HuH-7 (cell line): ENCODE results near the gene EPAS1.

Source experiments
- DNase-seq: peaks from one replicate; pipeline ENCODE4 v3.0.0; 2011; ENCODE audit warnings: low spot score

The EPAS1 gene

DNA sequence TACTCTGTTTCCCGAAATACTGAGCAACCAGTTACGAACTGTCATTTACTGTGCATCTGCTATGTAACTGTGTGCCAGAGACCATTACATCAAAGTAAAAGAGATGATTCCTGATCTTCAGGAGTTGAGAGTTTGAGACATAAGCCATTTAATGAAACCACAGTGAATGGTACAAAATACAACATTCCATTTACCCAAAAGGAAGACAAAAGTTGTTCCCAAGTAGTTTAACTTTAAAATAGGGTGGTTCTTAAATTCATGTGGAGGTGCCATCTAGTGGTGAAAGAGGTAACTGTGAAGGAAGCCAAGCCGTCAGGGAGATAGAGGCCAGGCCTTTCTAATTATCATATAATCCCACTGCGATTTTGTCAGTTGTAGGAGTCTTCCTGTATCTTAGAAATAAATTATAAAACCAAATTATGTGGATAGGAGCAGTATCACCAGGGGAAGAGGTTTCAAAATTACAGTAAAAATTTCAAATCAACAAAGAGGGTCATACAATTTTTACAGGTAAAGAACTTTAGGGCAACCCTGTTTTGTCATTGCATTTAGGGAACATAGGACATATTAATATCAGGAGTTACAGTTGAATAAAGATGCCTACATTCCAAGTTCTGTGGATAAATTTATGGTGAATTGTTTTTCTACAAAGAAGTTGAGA, 67.7 kb downstream of the EPAS1 start:
- peak; percentile 38 for DNase-seq

DNA sequence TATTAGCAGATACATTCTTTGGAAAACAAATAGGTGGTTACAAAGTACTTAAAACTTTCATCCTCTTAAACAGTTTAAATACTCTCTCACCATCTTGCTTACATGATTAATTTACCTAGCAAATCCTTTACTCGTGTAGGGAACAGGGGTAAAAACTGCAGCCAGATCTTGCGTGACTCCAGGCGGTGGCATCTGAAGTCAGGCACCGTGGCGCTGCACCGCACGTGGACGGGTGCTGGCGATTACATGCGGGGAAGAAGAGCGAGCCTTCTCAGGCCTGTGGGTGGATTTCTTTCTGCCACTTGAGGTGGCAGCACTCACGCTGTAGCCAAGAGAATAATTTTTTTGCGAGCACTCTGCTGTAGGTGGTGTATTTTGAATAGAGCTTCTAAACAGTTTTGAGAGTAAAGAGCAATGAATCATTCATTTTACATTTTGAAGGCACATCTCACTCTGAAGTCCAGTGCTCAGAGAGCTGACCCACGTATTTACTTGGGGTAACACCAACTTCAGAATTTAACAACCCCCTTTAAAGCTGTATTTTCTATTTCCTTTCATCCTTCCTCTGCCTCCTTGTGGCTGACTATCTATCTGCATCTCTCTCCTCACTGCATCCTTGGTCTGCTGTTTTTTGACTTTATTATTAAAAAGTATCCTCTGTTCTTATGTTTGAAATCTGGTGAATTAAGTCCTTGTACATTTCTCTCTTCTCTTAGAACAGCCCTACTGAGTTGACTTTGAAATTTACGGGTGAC, 68.9 kb downstream of the EPAS1 start:
- no peak for DNase-seq

DNA sequence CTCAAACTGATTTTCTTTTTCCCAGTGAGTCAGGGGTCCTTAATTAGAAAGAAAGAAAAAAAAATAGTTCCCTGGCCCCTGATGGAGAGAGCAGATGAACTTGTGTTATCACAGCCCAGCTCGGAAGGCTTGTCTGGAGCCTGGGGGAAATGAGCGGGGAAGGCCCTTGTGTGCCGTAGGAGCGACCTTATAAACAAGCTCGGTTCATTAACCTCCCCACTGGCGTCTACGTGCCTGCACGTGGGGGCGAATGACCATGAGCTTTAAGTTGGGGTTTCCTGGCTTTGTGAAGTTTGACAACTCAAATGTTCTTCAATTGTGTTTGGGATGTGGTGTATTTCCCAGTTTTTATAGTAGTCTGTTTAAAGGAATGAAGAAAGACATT, 69.5 kb downstream of the EPAS1 start:
- DNase-seq = no peak

DNA sequence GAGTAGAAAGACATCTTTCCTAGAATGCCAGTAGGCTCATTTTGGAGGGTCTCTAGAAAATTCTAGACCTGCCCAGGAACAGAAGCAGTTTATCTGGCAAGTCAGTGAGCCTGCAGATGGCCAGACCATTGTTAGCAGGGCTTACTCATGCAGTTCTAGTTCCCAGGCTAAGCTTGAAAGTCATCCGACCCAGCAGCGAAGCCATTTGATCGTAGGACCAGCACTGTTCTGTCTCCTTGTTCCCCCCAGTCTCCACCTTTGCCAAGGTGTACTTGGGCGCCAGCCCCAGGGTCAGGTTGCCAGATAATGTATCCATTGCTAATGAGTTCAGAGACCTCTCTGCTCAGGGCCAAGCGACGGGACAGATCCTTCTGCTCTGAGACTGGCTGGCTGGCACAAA, 70.1 kb downstream of the EPAS1 start:
- DNase-seq = no peak

DNA sequence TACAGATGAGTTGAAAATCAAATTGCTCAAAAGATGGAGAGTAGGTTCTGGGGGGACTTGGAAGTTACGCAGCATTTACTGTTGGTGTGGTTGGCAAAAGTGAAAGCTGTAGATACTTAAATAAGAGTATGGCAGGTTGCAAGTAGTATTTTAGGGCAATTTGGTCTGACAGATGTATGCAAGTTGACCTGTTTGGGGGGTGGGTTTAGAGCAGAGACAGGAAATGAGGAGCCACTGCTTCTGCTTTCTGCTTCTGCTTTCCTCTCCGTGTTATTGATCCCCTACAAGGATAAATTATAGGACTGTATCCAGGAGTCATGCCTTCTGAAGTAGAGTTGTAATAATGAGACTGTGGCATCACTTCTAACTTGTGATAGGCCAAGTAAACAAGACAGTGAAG, 71.2 kb downstream of the EPAS1 start:
- no peak for DNase-seq

DNA sequence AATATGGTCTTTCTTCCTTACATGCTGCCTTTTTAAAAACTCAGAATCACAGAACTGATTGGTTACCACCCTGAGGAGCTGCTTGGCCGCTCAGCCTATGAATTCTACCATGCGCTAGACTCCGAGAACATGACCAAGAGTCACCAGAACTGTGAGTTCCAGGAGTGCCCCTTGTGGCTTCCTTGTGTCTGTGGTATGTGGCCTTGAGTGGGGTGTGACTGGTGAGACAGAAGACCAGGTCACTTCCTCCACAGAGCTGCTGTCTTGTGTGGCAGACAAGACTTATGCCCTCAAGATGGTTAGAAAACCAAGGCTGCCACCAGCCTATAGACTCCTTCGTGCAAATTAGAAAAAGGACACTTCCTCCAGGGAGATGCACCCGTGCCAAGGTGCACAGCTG, 72.6 kb downstream of the EPAS1 start:
- DNase-seq = no peak

DNA sequence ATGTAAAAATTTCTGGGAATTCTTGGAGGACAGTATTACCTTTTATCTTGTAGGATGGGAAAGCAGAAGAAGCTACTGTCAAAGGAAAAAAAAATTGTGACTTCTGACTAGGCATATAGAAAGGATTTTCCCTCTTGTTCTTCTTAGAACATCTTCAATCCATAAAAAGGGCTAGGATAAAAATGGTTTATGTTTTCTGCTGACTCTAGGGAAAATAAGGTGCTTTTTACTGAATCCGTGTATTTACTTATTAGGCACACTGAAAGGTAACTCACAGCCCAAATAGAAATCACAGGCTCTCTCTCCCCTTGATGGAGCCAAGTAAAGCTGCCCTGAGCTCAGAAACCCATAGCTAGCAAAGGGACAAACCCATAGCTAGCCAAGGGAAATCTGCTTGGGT, 74.6 kb downstream of the EPAS1 start:
- DNase-seq = no peak

DNA sequence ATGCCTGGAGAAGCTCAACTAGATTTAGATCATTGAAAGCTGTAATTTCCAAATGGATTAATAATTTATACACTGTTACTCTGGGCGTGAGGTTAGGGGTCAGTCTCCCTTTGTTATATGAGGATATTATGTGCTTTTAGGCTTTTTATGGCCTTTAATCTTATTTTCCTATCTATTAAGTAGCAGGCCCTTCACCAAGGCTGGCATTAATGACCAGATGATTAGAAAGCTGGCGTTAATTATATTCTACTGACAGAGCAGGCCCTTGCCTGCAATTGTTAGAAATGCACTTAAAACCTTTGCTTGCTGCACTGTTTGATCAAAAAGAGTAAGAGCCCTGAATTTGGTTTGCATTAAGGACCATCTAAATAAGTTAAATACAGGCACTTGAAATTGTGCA, 75.3 kb downstream of the EPAS1 start:
- no peak for DNase-seq

DNA sequence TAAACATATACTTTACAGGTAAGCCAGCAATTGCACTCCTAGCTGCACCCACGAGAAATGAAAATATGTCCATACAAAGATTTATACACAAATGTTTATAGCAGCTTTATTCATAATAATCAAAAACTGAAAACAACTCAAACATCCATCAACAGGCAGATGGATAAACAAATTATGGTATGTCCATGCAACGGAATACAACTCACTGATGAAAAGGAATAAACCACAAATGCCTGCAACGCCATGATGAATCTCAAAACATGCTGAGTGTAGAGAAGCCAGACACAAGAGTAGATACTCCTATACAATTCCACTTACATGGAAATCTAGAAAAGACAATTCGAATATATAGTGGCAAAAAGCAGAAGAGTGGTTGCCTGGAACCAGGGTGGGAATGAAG, 76.0 kb downstream of the EPAS1 start:
- no peak for DNase-seq

DNA sequence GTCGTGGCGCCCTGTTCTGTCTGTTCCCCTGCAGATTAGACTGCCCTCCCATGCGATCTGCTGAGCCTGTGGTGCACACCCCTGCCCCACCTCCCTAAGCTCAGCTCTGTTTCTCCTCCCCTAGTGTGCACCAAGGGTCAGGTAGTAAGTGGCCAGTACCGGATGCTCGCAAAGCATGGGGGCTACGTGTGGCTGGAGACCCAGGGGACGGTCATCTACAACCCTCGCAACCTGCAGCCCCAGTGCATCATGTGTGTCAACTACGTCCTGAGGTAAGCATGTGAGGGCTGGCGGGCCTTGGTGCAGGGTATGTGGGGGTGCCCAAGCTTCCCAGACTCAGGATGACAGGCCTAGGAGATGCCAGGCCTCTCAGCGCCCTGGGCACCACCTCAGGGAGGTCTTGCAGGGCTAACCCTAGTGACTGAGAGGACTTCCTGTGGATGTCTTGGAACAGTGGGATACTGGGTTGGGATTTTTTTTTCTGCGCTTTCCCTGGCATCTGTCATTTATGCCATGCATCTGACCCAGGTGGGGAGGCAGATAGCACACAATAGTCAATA, 78.4 kb downstream of the EPAS1 start:
- DNase-seq = no peak

DNA sequence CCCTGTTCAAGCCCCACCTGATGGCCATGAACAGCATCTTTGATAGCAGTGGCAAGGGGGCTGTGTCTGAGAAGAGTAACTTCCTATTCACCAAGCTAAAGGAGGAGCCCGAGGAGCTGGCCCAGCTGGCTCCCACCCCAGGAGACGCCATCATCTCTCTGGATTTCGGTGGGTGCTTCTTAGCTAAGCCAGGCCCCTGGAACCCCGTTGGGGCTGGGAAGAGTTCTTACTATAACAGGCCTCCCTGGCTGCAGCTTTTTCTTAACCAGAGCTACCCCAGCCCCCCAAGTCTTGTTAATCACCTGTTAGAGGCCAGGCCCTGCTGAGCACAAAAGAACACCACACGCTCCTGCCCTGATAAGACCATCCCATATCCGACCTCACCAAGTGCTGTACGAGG, 79.4 kb downstream of the EPAS1 start:
- DNase-seq = no peak

DNA sequence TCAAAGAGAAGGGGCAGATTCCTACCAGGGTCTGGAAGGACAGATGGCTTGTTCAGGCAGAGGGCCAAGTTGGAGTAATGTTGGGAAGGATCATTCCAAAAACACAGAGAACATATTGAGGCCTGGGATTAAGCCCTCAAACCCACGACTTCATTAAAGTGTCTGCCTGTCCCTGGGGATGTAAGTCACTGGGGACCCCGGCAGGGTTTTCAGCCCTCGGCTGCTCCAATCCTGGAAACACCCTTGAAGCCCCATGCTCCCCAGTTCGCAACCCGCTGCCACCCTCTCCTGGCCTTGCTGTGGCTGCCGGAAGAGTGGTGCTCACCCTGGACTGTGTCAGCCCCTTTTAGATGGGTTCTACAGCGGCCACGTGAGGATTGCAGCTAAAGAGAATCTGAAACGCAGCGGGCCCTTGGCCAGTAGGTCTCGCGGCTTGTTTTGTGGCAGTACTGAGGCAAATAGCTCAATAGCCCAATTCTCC, 79.9 kb downstream of the EPAS1 start:
- DNase-seq = no peak

DNA sequence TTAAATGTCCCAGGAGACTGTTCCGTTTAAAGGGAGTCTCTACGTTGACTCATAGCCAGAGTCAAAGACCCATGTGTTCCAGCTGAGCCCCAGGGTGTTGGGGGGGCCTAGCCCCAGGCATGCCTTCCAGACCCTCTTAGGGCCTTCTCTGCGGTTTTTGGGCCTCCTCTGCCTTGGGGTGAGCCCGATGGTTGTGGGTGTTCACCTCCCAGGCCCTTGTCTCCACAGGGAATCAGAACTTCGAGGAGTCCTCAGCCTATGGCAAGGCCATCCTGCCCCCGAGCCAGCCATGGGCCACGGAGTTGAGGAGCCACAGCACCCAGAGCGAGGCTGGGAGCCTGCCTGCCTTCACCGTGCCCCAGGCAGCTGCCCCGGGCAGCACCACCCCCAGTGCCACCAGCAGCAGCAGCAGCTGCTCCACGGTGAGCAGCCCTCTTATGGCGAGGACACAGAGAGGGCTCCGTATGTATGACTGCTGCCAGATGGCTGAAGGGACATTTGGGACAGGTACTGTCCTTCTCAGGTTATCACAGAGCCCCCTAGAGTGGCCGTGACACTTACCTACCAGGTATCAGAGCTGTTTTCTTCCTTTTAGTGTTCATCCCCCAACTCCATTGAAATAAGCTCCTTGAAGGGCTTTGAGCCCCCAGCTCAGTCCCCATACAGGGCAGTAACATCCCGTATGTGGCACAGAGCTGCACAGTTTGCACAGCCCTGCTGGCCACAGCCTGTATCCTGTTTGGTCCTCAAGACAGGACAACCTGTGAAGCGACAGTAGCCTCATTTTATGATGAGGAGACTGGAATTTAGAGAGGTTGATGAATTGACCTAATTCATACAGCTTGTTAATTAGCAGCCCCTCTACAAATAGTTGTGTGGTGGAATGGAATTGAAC, 80.7 kb downstream of the EPAS1 start:
- no peak for DNase-seq

DNA sequence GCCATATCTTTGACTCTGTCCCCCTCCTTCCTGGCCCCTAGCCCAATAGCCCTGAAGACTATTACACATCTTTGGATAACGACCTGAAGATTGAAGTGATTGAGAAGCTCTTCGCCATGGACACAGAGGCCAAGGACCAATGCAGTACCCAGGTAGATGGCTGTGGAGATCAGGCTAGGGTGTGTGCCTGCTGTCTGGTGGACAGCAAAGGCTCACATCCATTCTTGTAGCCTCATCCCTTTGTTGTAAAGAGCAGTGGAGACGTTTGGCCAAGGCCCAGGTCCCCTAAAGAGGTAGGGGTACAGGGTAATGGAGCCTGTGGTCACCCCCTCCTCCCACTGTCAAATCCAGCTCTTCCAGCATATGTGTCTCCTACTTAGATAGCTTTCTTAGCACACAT, 81.4 kb downstream of the EPAS1 start:
- no peak for DNase-seq

DNA sequence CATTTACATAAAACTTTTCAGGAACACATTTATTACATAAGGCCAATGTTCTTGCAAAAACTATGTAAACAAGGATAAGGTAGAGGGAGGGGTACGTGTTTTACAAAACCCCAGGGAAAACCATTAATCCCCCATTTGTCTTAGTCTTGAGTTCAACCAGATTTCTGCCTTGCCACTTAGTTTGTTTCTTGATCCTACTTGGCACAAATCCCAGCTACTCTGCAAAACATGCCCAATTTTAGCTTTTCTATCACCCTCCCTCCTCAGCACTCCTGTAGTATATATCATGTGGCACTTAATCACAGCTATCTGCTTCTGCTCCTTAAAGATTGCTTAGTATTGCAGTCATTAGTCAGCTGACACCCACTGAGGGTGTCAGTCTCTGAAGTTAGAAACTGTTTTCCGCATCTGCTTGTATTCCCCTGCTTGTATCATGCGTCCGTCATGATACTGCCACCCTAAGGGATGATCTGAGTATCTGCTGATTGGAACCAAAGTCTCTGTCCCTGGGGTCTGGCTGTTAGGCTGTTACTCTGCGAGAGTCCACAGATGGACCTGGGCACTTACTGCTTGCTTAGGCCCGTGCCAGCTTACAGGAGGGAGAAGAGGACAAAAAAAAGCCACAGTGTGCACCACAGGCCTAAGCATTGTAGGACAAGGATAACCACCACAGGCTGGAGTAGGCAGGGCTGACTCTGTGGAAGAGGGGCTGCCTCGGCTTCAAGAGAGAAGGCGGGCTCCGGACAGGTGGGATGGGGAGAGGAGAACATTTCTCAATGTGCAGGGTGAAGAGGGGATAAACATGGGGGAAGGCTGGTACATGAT, 82.2 kb downstream of the EPAS1 start:
- DNase-seq = no peak

DNA sequence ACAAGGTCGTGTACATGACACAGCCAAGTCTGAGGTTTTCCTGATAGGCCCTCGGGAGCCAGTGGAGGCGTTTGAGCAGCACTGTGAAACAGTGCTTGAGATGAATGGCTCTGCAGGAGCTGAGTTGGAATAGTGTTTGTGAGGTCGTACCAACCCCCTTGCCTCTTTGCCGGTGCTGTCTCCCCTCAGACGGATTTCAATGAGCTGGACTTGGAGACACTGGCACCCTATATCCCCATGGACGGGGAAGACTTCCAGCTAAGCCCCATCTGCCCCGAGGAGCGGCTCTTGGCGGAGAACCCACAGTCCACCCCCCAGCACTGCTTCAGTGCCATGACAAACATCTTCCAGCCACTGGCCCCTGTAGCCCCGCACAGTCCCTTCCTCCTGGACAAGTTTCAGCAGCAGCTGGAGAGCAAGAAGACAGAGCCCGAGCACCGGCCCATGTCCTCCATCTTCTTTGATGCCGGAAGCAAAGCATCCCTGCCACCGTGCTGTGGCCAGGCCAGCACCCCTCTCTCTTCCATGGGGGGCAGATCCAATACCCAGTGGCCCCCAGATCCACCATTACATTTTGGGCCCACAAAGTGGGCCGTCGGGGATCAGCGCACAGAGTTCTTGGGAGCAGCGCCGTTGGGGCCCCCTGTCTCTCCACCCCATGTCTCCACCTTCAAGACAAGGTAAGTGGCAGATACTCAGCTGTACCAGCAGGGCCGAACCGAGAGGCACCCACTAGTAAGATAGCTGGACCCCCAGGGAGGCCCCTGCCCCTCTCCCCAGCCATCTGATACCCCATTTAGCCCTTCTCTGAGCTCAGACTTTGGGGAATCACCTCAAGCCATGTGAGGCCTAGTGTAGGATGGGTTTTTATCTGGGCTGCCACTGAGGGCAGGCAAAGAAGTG, 83.1 kb downstream of the EPAS1 start:
- no peak for DNase-seq

DNA sequence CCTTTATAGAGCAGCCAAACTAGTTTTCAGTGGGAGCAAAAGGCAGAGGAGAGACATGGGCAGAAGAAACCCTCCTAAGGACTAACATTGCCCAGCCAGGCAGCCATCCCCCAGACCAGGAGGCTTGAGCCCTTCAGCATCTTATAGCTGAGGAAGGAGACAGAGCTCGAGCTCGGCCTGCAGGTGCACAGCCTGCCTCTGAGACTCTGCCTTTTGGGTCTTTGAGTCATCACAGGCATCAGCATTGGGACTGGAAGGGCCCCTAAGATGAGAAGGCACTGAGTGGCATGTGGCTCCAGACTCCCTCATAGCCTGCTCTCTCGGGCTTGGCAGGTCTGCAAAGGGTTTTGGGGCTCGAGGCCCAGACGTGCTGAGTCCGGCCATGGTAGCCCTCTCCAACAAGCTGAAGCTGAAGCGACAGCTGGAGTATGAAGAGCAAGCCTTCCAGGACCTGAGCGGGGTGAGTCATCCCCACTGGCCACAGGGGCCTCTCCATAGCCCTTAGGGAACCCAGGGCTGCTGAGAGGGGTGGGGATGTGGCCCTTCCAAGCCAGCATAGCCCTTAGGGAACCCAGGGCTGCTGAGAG, 84.1 kb downstream of the EPAS1 start:
- DNase-seq = no peak

DNA sequence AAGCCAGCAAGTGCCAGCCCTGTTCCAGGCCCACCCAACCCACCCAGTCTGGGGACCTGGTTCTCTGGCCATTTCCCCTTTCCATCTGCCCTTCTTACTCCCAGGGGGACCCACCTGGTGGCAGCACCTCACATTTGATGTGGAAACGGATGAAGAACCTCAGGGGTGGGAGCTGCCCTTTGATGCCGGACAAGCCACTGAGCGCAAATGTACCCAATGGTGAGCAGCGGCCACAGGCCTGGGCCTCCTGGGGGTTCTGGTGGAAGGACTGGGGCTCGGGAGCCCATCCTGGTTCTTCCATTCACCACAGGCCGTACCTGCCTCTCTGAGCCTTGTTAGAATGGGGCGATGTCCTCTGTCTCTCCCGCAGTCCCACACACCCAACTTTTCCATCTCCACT, 84.7 kb downstream of the EPAS1 start:
- no peak for DNase-seq

DNA sequence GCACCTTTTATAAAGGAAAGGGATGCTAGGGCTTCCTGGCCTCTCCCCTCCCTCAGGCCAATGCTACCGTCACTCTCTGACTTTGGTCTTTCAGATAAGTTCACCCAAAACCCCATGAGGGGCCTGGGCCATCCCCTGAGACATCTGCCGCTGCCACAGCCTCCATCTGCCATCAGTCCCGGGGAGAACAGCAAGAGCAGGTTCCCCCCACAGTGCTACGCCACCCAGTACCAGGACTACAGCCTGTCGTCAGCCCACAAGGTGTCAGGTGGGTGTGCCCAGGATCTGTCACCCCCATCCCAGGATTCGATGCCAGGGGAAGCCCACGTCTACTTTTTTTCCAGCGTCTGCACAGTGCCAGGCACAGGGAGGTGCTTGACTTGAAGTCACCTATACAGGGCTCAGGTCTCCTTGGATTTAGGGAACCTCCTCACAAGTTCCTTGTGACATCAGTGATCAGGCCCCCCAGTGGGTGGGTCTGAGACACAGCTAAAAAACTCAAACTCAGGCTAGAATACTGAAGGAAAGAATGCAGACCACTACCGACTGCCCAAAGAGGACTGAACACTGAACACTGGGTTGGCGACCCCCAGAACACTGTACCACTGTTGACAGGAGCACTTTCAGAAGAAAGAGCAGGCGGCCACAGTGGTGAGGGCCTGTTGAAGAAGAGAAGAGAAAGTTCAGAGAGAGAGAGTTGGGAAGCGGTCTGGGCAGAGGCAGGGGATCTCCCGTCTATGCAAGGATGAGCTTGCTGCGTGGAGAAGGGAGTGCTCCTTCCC, 85.3 kb downstream of the EPAS1 start:
- no peak for DNase-seq

DNA sequence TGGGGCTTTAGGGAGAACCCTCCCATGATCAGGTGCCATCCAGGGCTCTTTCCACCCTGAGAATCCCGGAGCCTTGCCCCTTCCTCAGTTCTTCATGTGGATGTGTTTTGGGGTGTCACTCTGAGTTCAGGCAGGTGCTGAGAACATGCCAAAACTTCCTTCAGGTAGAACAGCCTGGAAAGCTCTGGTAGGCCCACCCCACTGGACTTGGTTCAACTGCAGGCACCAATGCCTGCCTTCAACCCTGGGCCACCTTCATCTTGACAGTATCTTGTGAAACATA, 85.8 kb downstream of the EPAS1 start:
- DNase-seq = no peak
